Esophagus (tissue), 2 donors: ENCODE results near the gene RGL1. TPM values are rescaled to one million over a fixed set of nuclear protein-coding genes. Genes with fewer than 3 reads are reported as not detected.
A peak's percentile ranks its signal among the peaks of the same experiment; 100 is the strongest.

Source experiments
- H3K27ac ChIP-seq, 2 donors: one replicate each; pipeline ENCODE4 v1.5.1; 2013; ENCODE audit warnings: low read depth in 2 of 2, mild to moderate bottlenecking in 2 of 2, inconsistent platforms in 1 of 2, low read length in 1 of 2, moderate library complexity in 1 of 2
- H3K27me3 ChIP-seq, 2 donors: one replicate each; pipeline ENCODE4 v1.6.1; 2013; ENCODE audit warnings: low read length in 2 of 2, control low read depth in 1 of 2, mild to moderate bottlenecking in 1 of 2; ENCODE audit not compliant: insufficient read depth in 2 of 2, control insufficient read depth in 1 of 2
- H3K36me3 ChIP-seq, 2 donors: one replicate each; pipeline ENCODE4 v1.6.1; 2013; ENCODE audit warnings: low read length in 1 of 2; ENCODE audit not compliant: control insufficient read depth in 2 of 2, insufficient read depth in 2 of 2
- H3K4me1 ChIP-seq, 2 donors: one replicate each; pipeline ENCODE4 v1.6.1; 2013; ENCODE audit warnings: low read length in 1 of 2; ENCODE audit not compliant: control insufficient read depth in 2 of 2, insufficient read depth in 2 of 2
- H3K4me3 ChIP-seq, 2 donors: one replicate each; pipeline ENCODE4 v1.5.1; 2013; ENCODE audit warnings: low read length in 2 of 2, mild to moderate bottlenecking in 2 of 2, low read depth in 1 of 2, moderate library complexity in 1 of 2
- H3K9me3 ChIP-seq, 2 donors: one replicate each; pipeline ENCODE4 v1.6.1; 2013; ENCODE audit warnings: mild to moderate bottlenecking in 2 of 2, low read depth in 1 of 2, low read length in 1 of 2, moderate library complexity in 1 of 2; ENCODE audit not compliant: control insufficient read depth in 2 of 2, insufficient read depth in 1 of 2
- WGBS, 2 donors: extraction: QIAGEN DNeasy Blood & Tissue Kit; methylation state at CpG; one replicate each; pipeline ENCODE4 v1.1.7; 2013; 5-methylcytosine and 5-hydroxymethylcytosine counted together
- polyA plus RNA-seq, 2 donors: library from polyadenylated mRNA; stranded (reverse); fragments of 200-250 nt; gene quantifications; one replicate each; pipeline ENCODE4 v1.2.3, GENCODE V29; 2013
- donor health status: healthy with polysubstance abuse.
- donor health status: Bipolar disorder and iron deficiency.

The RGL1 gene
- polyA plus RNA-seq, 2 donors, result 1.6 TPM

DNA sequence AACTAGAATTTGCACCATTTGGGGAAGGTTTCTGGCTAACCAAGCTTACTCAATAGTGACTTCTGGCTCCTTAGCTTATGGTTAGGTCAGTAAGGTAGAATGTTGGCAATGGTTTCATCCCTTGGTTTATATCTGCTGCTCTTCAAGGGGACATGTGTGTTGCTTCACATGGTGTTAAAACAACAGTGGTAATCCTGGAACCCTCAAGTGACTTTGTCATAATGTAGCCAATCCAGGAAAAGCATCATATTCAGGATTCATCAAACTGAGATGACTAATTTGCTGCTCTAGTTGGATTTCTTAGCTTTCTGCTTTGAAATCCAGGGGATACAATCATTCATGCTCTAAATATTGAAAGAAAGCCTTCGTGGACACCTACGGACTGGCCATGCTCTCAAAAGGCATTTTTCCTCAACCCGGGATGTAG is 108.7 kb downstream of the RGL1 start:
- H3K36me3 ChIP-seq, result peaks cover 4 to 15% of the 10 kb centered on the region in 2 donors
- H3K9me3 ChIP-seq, result no peaks in the 10 kb centered on the region
- no peaks in the 10 kb centered on the region for H3K27me3 ChIP-seq
- H3K4me3 ChIP-seq, result no peak overlapping the region
- WGBS, 2 donors, result 82 to 88% methylated on average over 3 of the region's 3 CpGs
- H3K4me1 ChIP-seq, result no peaks in the 10 kb centered on the region
- no peak overlapping the region for H3K27ac ChIP-seq

GRCh38 chr1:183914276-183914675 is 109.4 kb downstream of the RGL1 start:
- H3K4me3 ChIP-seq, result no peak overlapping the region
- no peaks in the 10 kb centered on the region for H3K9me3 ChIP-seq
- no peaks in the 10 kb centered on the region for H3K4me1 ChIP-seq
- H3K27me3 ChIP-seq, result no peaks in the 10 kb centered on the region
- no peak overlapping the region for H3K27ac ChIP-seq
- peaks cover 2 to 13% of the 10 kb centered on the region in 2 donors for H3K36me3 ChIP-seq
- 62 to 65% methylated on average over 3 of the region's 3 CpGs for WGBS, 2 donors

DNA sequence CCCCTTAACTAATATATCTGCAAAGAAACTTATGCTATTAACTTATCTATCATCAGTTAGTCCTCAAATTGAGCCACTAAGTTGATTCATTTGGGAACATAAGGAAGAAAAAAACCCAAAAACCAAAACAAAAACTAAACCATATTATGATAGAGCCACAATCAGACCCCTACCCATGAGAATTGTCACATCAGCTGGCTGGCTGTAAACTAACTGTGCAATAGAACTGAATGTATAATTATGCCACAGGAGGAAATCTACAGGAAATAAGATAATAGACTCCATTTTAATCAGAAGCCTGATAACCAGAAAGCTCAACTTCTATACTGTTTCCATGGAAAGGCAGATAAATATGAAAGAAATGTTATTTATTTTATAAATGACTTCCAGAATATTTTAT is 110.0 kb downstream of the RGL1 start:
- Histone ChIP-seq H3K27me3 (no peaks in the 10 kb centered on the region), H3K27ac (no peak overlapping the region), H3K4me1 (no peaks in the 10 kb centered on the region), H3K4me3 (no peak overlapping the region), H3K9me3 (no peaks in the 10 kb centered on the region), H3K36me3 (peaks cover 2 to 13% of the 10 kb centered on the region in 2 donors)

DNA sequence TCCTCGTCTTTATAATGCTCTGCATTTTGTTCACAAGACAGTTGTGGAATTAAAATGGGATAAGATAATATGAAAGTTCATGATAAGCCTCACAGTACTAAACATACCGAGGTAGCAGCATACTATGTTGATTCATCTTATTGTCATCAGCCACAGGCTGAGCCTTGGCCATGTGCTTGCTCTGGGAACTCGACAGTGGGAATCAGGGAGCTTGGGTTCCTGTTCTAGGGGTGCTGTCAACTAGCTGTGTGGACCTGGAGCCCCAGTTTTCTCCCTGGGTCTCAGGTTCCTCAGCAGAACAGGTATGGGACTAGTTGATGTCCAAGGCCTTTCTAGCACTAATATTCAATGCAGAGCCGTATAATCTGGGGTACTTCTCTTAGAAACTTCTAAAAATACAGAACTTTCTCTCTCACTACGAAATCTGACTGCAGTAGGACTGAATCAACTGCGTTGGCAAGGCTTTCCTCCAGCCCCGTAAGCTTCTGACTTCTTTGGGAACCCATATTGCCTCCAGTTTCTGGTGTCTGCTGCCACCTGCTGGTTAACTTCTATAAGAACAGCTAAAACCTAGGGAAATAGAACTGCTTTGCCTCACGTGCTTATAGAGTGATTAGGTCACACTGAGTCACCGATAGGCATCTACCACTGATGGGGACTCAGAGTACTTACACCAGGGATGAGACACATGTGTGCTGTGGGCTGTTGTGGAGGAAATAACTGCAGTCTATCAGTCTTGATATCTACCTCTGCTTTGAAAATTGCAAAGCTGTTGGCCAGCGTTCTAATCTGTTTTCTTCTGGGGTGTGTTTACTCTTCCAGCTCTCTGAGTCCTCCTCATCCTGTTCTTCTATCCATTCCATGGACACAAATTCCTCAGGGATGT is 110.9 kb downstream of the RGL1 start:
- Histone ChIP-seq H3K4me3 (no peak overlapping the region), H3K27me3 (no peaks in the 10 kb centered on the region), H3K9me3 (no peaks in the 10 kb centered on the region), H3K36me3 (peaks cover 2 to 13% of the 10 kb centered on the region in 2 donors), H3K27ac (peak overlapping the region in 1 of 2 donors; percentile 11), H3K4me1 (no peaks in the 10 kb centered on the region)
- WGBS, 2 donors, result 16 to 17% methylated on average over 10 of the region's 10 CpGs

DNA sequence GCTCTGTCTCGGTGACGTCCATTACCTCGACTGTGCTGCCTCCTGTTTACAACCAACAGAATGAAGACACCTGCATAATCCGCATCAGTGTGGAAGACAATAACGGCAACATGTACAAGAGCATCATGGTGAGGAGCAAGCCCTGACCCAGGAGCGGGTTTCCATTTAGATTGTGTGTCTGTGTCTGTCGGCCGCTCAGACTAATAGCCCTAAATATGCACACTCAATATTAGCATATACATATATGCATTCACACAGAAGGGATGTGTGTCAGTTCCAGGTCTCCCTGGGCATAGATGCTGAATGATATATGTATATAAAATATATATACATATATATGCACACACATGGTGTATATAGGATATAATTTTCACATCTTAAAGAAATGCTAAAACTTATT is 111.7 kb downstream of the RGL1 start:
- Histone ChIP-seq H3K36me3 (peaks cover 2 to 13% of the 10 kb centered on the region in 2 donors), H3K27ac (peak overlapping the region in 1 of 2 donors; percentile 3), H3K27me3 (no peaks in the 10 kb centered on the region), H3K9me3 (no peaks in the 10 kb centered on the region), H3K4me1 (no peaks in the 10 kb centered on the region), H3K4me3 (no peak overlapping the region)
- 94% methylated on average over 8 of the region's 8 CpGs for WGBS, 2 donors

DNA sequence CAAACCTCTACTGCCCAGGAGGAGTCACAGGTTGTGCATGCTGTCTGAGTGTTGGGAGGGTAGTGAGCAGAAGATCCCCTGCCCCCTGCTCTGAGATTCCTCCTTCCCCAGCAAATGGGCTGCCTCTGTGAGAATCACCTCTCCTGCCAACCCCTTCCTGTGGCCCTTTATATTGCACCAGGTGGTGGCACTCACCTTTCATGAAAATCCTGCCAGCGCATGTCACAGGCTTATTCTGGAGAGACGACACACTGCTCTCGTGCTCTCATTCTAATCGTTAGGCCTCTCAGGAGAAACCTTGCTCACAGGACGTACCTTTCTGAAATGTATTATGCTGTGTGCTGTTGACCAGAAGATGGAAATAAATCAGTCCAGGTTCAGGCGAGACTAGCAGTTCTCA is 113.7 kb downstream of the RGL1 start:
- Histone ChIP-seq H3K9me3 (no peaks in the 10 kb centered on the region), H3K36me3 (peaks cover 0 to 7% of the 10 kb centered on the region in 2 donors), H3K27me3 (no peaks in the 10 kb centered on the region), H3K27ac (no peak overlapping the region), H3K4me1 (no peaks in the 10 kb centered on the region), H3K4me3 (no peak overlapping the region)
- WGBS, 2 donors, result 84 to 87% methylated on average over 6 of the region's 6 CpGs

GRCh38 chr1:183920651-183921050 is 115.7 kb downstream of the RGL1 start:
- Histone ChIP-seq H3K4me1 (no peaks in the 10 kb centered on the region), H3K27ac (no peak overlapping the region), H3K27me3 (no peaks in the 10 kb centered on the region), H3K9me3 (no peaks in the 10 kb centered on the region), H3K4me3 (no peak overlapping the region), H3K36me3 (peaks cover 0 to 4% of the 10 kb centered on the region in 2 donors)
- WGBS, 2 donors, result 70 to 74% methylated on average over 3 of the region's 3 CpGs

DNA sequence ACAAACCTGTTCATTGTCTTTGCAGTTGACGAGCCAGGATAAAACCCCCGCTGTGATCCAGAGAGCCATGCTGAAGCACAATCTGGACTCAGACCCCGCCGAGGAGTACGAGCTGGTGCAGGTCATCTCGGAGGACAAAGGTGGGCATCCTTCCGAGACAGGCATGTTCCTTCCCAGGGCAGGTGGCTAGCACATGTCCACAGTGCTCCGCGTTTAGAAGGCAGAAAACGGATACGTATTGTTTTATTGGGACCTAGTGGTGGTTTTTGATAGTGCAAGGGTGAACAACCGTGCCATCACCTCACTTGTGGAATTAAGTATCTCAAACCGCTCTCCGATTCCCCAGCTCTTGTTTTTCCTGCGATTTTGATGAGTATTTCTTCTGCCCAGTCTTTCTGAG is 117.3 kb downstream of the RGL1 start:
- H3K4me1 ChIP-seq, result no peaks in the 10 kb centered on the region
- H3K9me3 ChIP-seq, result no peaks in the 10 kb centered on the region
- H3K36me3 ChIP-seq, result peaks cover 0 to 6% of the 10 kb centered on the region in 2 donors
- no peaks in the 10 kb centered on the region for H3K27me3 ChIP-seq
- no peak overlapping the region for H3K4me3 ChIP-seq
- no peak overlapping the region for H3K27ac ChIP-seq
- 93 to 94% methylated on average over 15 of the region's 15 CpGs for WGBS, 2 donors

GRCh38 chr1:183925947-183926346 is 121.0 kb downstream of the RGL1 start:
- peaks cover 0 to 2% of the 10 kb centered on the region in 2 donors for H3K36me3 ChIP-seq

DNA sequence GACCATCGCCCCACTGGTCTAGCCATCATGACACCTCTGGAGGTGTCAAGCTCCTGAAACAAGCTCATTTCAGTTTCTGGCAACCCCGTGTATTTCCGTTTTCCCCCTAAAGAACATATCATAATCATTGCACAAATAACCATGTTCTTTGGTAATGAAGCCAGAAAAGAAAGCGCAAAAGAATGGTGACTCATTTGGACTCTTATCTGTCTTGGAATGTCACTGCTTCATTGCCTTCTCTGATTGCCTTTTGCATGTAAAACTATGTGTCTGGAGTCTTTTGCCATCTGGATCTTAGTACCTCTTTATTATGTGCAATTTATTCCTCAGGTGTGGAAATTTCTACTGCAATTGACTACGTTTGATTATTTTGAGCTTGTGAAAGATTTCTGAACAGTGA is 122.1 kb downstream of the RGL1 start:
- H3K4me1 ChIP-seq, result no peaks in the 10 kb centered on the region
- 86 to 90% methylated on average over 5 of the region's 5 CpGs for WGBS, 2 donors

More at GRCh38 chr1:183925947-183926346, 121.0 kb downstream of the RGL1 start:
- H3K27me3 ChIP-seq, result no peaks in the 10 kb centered on the region
- H3K9me3 ChIP-seq, result no peaks in the 10 kb centered on the region
- H3K4me3 ChIP-seq, result no peak overlapping the region
- H3K4me1 ChIP-seq, result no peaks in the 10 kb centered on the region
- WGBS, 2 donors, result 79 to 83% methylated on average over 8 of the region's 8 CpGs
- no peak overlapping the region for H3K27ac ChIP-seq

More for the DNA sequence above, 122.1 kb downstream of the RGL1 start:
- no peaks in the 10 kb centered on the region for H3K9me3 ChIP-seq
- H3K36me3 ChIP-seq, result peaks cover 0 to 2% of the 10 kb centered on the region in 2 donors
- no peaks in the 10 kb centered on the region for H3K27me3 ChIP-seq
- H3K27ac ChIP-seq, result no peak overlapping the region
- H3K4me3 ChIP-seq, result no peak overlapping the region
